Activated naive CD8-positive, alpha-beta T cell treated with anti-CD3 and anti-CD28 coated beads, Interleukin-2, amount 50 U/mL, for 24 hours (primary cell): ENCODE results near the gene PCDHB4.
"Not testable (repeated sequence)": the region's sequence is repeated elsewhere in the genome, so short reads cannot be mapped to it uniquely, and the experiment has no call there.

ENCODE experiments used
- ATAC-seq: fragments of 150-1000 bp; cut with Tn5 transposase; one replicate; pipeline ENCODE4 v1.10.0; 2021
- DNase-seq: peaks from one replicate; pipeline ENCODE4 v3.0.0; 2021
- H3K27ac Mint-ChIP-seq: one replicate; pipeline ENCODE4 v1.8.0; 2021; ENCODE audit warnings: mild to moderate bottlenecking, mixed read lengths
- H3K27me3 Mint-ChIP-seq: one replicate; pipeline ENCODE4 v1.8.0; 2021; ENCODE audit warnings: mixed read lengths
- H3K36me3 Mint-ChIP-seq: one replicate; pipeline ENCODE4 v1.8.0; 2021; ENCODE audit warnings: low read depth, mixed read lengths
- H3K4me1 Mint-ChIP-seq: one replicate; pipeline ENCODE4 v1.8.0; 2021; ENCODE audit warnings: mixed read lengths
- H3K4me3 Mint-ChIP-seq: one replicate; pipeline ENCODE4 v1.8.0; 2021; ENCODE audit warnings: mild to moderate bottlenecking, moderate library complexity, mixed read lengths
- H3K9me3 Mint-ChIP-seq: one replicate; pipeline ENCODE4 v1.8.0; 2021; ENCODE audit warnings: mixed read lengths

The PCDHB4 gene

DNA sequence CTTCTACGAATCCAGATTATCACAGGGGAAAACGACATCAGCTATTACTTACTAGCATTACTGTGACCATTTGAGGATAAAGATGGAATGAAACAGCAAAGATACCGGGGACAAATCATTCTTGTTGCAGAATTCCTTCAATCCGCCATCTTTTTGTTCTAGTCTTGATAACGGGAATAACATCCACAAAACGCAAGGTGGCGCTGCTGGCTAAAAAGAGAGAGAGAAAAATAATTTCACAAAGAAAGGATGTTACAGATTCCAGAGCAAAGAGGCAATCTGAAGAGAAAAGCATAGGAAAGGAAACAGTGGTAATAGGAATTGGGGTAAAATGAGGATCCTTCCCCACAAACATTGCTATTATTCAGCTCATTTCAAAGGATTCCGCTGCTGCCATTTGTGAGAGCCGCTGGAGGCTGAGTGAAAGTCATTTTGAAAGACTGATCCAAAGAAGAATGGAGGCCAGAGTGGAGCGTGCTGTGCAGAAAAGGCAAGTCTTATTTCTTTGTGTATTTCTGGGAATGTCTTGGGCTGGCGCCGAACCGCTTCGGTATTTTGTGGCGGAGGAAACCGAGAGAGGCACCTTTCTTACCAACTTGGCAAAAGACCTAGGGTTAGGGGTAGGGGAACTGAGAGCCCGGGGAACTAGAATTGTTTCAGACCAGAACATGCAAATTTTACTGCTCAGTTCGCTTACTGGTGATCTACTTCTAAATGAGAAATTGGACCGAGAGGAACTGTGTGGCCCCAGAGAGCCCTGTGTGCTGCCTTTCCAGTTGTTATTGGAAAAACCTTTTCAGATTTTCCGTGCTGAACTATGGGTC lies 51.0 kb downstream of the PCDHB4 start, which contains the start of gene PCDHB7:
TSS of gene PCDHB7 (plus strand) at position 264 of the 824 bp plus-strand sequence. CDS start at position 456, 192 bp downstream.
- Mint-ChIP-seq H3K27me3 (peaks cover 38% of the 10 kb centered on the region), H3K4me1 (no peaks in the 10 kb centered on the region), H3K36me3 (peaks cover 5% of the 10 kb centered on the region), H3K4me3 (no peak within 1 kb of the TSS), H3K9me3 (peaks cover 24% of the 10 kb centered on the region), H3K27ac (no peak within 1 kb of the TSS)
- ATAC-seq, result no peak
- peak; percentile 19 for DNase-seq

DNA sequence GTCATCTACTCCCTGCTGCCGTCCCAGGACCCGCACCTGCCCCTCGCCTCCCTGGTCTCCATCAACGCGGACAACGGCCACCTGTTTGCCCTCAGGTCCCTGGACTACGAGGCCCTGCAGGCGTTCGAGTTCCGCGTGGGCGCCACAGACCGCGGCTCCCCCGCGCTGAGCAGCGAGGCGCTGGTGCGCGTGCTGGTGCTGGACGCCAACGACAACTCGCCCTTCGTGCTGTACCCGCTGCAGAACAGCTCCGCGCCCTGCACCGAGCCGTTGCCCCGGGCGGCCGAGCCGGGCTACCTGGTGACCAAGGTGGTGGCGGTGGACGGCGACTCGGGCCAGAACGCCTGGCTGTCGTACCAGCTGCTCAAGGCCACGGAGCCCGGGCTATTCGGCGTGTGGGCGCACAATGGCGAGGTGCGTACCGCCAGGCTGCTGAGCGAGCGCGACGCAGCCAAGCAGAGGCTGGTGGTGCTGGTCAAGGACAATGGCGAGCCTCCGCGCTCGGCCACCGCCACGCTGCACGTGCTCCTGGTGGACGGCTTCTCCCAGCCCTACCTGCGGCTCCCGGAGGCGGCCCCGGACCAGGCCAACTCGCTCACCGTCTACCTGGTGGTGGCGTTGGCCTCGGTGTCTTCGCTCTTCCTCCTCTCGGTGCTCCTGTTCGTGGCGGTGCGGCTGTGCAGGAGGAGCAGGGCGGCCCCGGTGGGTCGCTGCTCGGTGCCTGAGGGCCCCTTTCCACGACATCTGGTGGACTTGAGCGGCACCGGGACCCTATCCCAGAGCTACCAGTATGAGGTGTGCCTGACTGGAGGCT lies 52.9 kb downstream of the PCDHB4 start:
- not testable (repeated sequence) for H3K27ac Mint-ChIP-seq, H3K36me3 Mint-ChIP-seq, H3K4me1 Mint-ChIP-seq, H3K4me3 Mint-ChIP-seq, ATAC-seq, DNase-seq
- Mint-ChIP-seq H3K27me3 (peaks cover 23% of the 10 kb centered on the region), H3K9me3 (peaks cover 13% of the 10 kb centered on the region)
